H1 (cell line): Measurements from ENCODE around the gene TTLL5. TPM values are rescaled to one million over a fixed set of nuclear protein-coding genes. Genes with fewer than 3 reads are reported as not detected.

Source experiments
- ATF2 ChIP-seq: IDR thresholded peaks from 2 replicates; pipeline ENCODE4 v1.6.1; 2012; ENCODE audit warnings: low read length, inconsistent platforms
- CEBPB ChIP-seq: IDR thresholded peaks from 2 replicates; pipeline ENCODE4 v1.6.1; 2012; ENCODE audit warnings: low read depth, low read length
- CTBP2 ChIP-seq: IDR thresholded peaks from 2 replicates; pipeline ENCODE4 v1.7.0; 2011; ENCODE audit warnings: borderline replicate concordance, mild to moderate bottlenecking, moderate library complexity, mixed read lengths, low read length; ENCODE audit not compliant: insufficient read depth, insufficient read length
- EGR1 ChIP-seq: IDR thresholded peaks from 2 replicates; pipeline ENCODE4 v1.6.1; 2011; ENCODE audit warnings: low read depth, low read length, borderline replicate concordance
- KDM5A ChIP-seq: fragments of 200-600 bp; IDR thresholded peaks from 2 replicates; pipeline ENCODE4 v1.7.1; 2012; ENCODE audit warnings: mild to moderate bottlenecking, low read length, inconsistent platforms, mixed read lengths
- RBBP5 ChIP-seq: IDR thresholded peaks from 2 replicates; pipeline ENCODE4 v1.7.1; 2012; ENCODE audit warnings: low read depth, mild to moderate bottlenecking, inconsistent platforms, low read length, moderate library complexity, borderline replicate concordance
- SAP30 ChIP-seq: fragments of 300-600 bp; sonication (generic); IDR thresholded peaks from 2 replicates; pipeline ENCODE4 v1.7.1; 2012; ENCODE audit warnings: low read length, moderate library complexity, mild to moderate bottlenecking, inconsistent platforms; ENCODE audit not compliant: insufficient read depth, insufficient replicate concordance
- SP1 ChIP-seq: IDR thresholded peaks from 2 replicates; pipeline ENCODE4 v1.6.1; 2011; ENCODE audit warnings: low read depth, low read length
- SRF ChIP-seq: IDR thresholded peaks from 2 replicates; pipeline ENCODE4 v1.6.1; 2011; ENCODE audit warnings: mild to moderate bottlenecking, low read depth, low read length, moderate library complexity
- TBP ChIP-seq: IDR thresholded peaks from 2 replicates; pipeline ENCODE4 v1.6.1; 2011; ENCODE audit warnings: low read depth, low read length, improper control_type of control experiment
- USF2 ChIP-seq: IDR thresholded peaks from 2 replicates; pipeline ENCODE4 v1.6.1; 2011; ENCODE audit warnings: low read length, improper control_type of control experiment
- polyA plus RNA-seq, 7 experiments: library from polyadenylated mRNA; depleted of rRNA in 3 of 7; stranded (reverse) in 5 of 7; unstranded in 2 of 7; fragments of >200 nt in 5 of 7; fragments of 200-250 nt in 2 of 7; gene quantifications; 1 replicate in 5 of 7; 2 replicates in 1 of 7; 4 replicates in 1 of 7; pipeline versions ENCODE4 v1.2.1 to v1.2.3, GENCODE V29; 2011 to 2013; ENCODE audit warnings: missing spikeins in 2 of 7, mixed read lengths in 2 of 7
- total RNA-seq: library from RNA; stranded (reverse); fragmentation: NEBNext Ultra II Directional; extraction: Animal tissue kit (Norgen Biotek cat#: 25700); gene quantifications from 2 replicates; pipeline ENCODE4 v1.2.1, GENCODE V29; 2021

Gene TTLL5
- total and polyA plus RNA-seq, 2 of the 8 experiments (the other 6 are each of a cell fraction or from before 2014, with no cell fraction given), result 16.1 to 45.9 TPM

- TF ChIP-seq CTBP2 (no peak), EGR1 (no peak), KDM5A (no peak), SRF (no peak), SAP30 (no peak), TBP (no peak), RBBP5 (no peak), ATF2 (no peak), SP1 (no peak), CEBPB (no peak), USF2 (no peak)
Observed at GRCh38 chr14:75861161-75861621, 200.1 kb downstream of the TTLL5 start (continued).
